Neural progenitor cell (in vitro differentiated cells): ENCODE data around the gene TAF11L3.

Source experiments
- EZH2 ChIP-seq: fragments of 200-600 bp; sonication (generic); IDR thresholded peaks from 2 replicates; pipeline ENCODE4 v1.6.1; 2017; ENCODE audit warnings: antibody characterized with exemption, mild to moderate bottlenecking, moderate library complexity
- EZH2phosphoT487 ChIP-seq: fragments of 200-600 bp; sonication (generic); IDR thresholded peaks from 2 replicates; pipeline ENCODE4 v1.6.1; 2017; ENCODE audit warnings: antibody characterized with exemption
- TF ChIP-seq, protein P1 (sequence below): fragments of 200-600 bp; sonication (generic); IDR thresholded peaks from 2 replicates; pipeline ENCODE4 v1.5.1; 2017; ENCODE audit warnings: antibody characterized with exemption, mild to moderate bottlenecking

DNA sequence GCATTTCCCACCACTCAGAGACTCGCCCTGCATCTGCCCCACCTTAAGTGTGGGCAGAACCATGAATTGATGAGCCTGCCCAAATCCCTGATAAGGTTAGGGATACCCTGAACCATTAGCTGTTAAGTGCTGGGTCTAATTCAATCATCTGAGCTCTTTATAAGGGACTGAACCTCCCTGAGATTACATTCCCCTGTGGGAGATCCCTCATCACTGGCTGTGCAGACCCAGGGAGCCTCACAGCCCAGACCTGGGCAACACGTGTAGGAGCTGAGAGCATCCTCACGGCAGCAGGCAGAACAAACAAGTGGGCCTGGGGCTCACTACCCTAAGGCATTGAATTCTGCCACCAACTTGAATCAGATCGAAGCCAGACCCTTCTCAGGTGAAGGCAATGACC lies 20.7 kb upstream of the TAF11L3 start:
- TF ChIP-seq, protein P1, sequence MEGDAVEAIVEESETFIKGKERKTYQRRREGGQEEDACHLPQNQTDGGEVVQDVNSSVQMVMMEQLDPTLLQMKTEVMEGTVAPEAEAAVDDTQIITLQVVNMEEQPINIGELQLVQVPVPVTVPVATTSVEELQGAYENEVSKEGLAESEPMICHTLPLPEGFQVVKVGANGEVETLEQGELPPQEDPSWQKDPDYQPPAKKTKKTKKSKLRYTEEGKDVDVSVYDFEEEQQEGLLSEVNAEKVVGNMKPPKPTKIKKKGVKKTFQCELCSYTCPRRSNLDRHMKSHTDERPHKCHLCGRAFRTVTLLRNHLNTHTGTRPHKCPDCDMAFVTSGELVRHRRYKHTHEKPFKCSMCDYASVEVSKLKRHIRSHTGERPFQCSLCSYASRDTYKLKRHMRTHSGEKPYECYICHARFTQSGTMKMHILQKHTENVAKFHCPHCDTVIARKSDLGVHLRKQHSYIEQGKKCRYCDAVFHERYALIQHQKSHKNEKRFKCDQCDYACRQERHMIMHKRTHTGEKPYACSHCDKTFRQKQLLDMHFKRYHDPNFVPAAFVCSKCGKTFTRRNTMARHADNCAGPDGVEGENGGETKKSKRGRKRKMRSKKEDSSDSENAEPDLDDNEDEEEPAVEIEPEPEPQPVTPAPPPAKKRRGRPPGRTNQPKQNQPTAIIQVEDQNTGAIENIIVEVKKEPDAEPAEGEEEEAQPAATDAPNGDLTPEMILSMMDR: no peak
- TF ChIP-seq EZH2 (no peak), EZH2phosphoT487 (no peak)
